ENCODE results near the gene TMEM184A.

The TMEM184A gene

DNA sequence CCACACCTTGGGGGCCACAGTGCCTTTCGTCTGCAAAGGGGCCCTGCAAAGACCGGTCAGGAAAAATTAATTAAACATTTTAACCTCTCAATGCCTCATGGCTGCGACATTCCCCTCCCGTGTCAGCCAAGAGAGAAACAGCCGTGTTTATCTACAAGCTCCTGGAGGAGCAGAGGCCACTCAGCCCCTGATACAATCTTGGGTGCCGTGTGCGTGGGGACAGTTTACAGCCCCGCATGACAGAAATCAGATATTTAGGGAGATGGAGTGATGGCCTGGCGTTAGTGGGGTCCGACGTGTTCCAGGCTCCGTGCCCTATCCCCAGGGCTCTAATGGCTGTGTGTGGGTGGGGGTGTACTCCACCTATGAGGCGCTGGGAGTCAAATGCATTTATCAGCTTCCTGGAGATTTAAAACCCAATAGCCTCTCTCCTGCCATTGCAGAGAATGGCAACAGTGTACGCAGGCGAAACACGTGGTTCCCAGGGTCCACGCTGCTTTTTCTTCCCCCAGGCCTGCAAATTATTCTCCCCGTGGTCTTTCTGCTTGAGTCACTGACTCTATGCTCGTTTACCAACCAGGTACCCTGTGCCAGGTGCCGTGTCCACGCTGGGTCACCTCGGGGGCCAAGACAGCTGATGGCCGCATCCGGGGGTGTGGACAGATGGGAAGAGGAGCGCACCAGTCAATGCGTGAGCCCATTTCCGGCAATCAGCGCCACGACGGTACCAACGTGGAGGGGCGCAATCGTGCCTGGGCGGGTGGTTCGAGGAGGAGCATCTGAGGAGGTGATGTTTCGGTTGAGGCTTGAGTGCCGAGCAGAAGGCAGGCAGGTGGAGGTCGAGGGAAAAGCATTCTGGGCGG is 40.4 kb upstream of the TMEM184A start:
- H3K36me3 ChIP-seq (ENCODE audit: control insufficient read depth, insufficient read depth, low read length) = no peaks in the 10 kb centered on the region
- H3K27ac ChIP-seq (ENCODE audit: low read depth, low read length) = no peak overlapping the region
- H3K9me3 ChIP-seq (ENCODE audit: control insufficient read depth, insufficient read depth, low read length) = no peaks in the 10 kb centered on the region
- H3K4me3 ChIP-seq (ENCODE audit: low read depth, low read length) = no peak overlapping the region
- no peak overlapping the region for H3K9ac ChIP-seq (ENCODE audit: low read depth, low read length)
- no peaks in the 10 kb centered on the region for H3K4me1 ChIP-seq (ENCODE audit: control insufficient read depth, insufficient read depth, low read length)
- H3K27me3 ChIP-seq (ENCODE audit: control insufficient read depth, insufficient read depth, low read length) = no peaks in the 10 kb centered on the region

DNA sequence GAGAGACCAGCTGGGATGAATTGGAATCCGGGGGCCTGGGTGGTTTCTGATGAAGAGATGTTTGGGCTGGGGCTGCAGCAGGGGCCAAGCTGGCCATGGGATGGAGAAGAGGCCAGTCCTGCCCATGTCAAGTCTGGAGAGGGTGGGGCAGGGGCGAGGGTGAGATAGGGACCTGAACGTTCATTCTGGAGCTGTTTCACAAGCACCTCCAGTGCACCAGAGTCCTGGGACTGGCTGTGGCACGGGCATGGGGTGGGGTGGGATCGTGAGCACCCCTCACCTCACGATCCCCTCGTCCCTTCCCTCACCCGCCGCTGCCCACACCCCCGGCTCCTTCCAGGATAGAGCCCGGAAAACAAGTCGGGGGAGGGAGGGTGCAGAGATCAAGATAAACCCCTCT is 39.6 kb upstream of the TMEM184A start:
- Histone ChIP-seq H3K4me3 (ENCODE audit: low read depth, low read length) (no peak overlapping the region), H3K9ac (ENCODE audit: low read depth, low read length) (no peak overlapping the region), H3K4me1 (ENCODE audit: control insufficient read depth, insufficient read depth, low read length) (no peaks in the 10 kb centered on the region), H3K36me3 (ENCODE audit: control insufficient read depth, insufficient read depth, low read length) (no peaks in the 10 kb centered on the region), H3K9me3 (ENCODE audit: control insufficient read depth, insufficient read depth, low read length) (no peaks in the 10 kb centered on the region), H3K27ac (ENCODE audit: low read depth, low read length) (no peak overlapping the region), H3K27me3 (ENCODE audit: control insufficient read depth, insufficient read depth, low read length) (no peaks in the 10 kb centered on the region)

DNA sequence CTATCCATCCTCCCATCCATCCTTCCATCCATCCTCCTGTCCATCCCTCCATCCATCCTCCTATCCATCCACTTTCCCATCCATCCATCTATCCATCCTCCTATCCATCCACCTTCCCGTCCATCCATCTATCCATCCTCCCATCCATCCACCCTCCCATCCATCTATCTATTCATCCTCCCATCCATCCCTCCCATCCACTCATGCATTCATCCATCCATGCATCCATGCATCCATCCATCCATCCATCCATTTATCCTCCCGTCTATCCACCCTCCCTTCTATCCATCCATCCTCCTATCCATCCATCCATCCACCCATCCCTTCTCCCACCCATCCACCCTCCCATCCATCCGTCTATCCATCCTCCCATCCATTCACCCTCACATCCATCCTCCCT is 39.0 kb upstream of the TMEM184A start:
- H3K27me3 ChIP-seq (ENCODE audit: control insufficient read depth, insufficient read depth, low read length) = no peaks in the 10 kb centered on the region
- H3K9me3 ChIP-seq (ENCODE audit: control insufficient read depth, insufficient read depth, low read length) = no peaks in the 10 kb centered on the region
- H3K4me1 ChIP-seq (ENCODE audit: control insufficient read depth, insufficient read depth, low read length) = no peaks in the 10 kb centered on the region
- H3K4me3 ChIP-seq (ENCODE audit: low read depth, low read length) = no peak overlapping the region
- H3K9ac ChIP-seq (ENCODE audit: low read depth, low read length) = no peak overlapping the region
- H3K36me3 ChIP-seq (ENCODE audit: control insufficient read depth, insufficient read depth, low read length) = no peaks in the 10 kb centered on the region
- no peak overlapping the region for H3K27ac ChIP-seq (ENCODE audit: low read depth, low read length)

DNA sequence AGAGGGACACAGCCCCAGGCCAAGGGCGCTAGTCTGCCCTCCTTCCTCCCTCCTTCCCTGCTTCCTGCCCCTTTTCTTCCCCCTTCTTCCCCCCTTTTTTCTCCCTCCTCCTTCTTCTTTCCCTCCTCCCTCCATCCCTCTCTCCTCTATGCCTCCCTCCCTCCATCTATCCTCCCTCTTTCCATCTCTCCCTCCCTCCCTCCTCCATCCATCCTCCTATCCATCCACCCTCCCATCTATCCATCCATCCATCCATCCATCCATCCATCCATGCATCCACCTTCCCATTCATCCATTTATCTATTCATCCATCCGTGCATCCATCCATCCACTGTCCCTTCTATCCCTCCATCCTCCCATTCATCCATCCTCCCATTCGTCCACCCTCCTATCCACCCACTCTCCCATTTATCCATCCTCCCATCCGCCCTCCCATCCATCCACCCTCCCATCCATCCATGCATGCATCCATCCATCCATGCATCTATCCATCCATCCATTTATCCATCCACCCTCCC is 38.0 kb upstream of the TMEM184A start:
- Histone ChIP-seq H3K27me3 (ENCODE audit: control insufficient read depth, insufficient read depth, low read length) (no peaks in the 10 kb centered on the region), H3K4me3 (ENCODE audit: low read depth, low read length) (no peak overlapping the region), H3K27ac (ENCODE audit: low read depth, low read length) (no peak overlapping the region), H3K4me1 (ENCODE audit: control insufficient read depth, insufficient read depth, low read length) (no peaks in the 10 kb centered on the region), H3K36me3 (ENCODE audit: control insufficient read depth, insufficient read depth, low read length) (no peaks in the 10 kb centered on the region), H3K9ac (ENCODE audit: low read depth, low read length) (no peak overlapping the region), H3K9me3 (ENCODE audit: control insufficient read depth, insufficient read depth, low read length) (no peaks in the 10 kb centered on the region; the same call in 1 of the 2 replicates)

DNA sequence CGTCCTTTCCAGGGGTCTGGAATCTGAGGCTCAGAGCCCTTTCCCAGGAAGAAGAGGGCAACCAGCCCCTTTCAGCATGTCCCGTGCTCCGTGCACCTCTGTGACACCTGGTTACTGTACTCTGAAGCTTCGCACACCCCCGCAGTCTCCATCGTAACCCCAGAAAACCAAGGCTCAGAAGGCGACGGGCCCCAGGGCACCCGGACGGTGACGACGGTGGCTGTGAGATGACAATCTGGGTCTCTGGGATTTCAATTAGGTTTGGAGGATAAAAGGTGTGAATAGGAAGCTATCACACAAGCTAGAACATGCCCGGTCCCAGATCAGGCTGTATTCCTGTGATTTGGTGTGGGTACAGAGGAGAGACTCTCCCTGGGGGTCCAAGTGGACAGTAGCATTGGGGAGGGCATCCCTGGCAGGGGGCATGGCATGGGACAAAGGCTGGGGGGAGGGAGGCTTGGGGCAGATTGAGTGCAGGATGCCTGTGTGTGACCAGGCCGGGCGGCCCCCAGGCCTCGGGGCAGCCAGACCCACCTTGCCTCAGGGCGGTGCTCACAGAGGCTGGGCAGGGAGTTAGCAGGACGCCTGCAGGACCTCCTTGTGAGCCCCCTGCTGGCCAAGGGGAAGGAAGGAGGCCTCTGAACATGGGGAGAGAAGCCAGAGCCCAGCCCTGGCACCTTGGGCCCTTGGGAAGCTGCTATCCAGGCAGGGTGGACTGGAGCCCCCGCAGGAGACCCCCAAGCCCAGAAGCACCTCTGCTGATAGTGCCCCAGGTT is 37.3 kb upstream of the TMEM184A start:
- Histone ChIP-seq H3K9me3 (ENCODE audit: control insufficient read depth, insufficient read depth, low read length) (no peaks in the 10 kb centered on the region; the same call in 1 of the 2 replicates), H3K27me3 (ENCODE audit: control insufficient read depth, insufficient read depth, low read length) (no peaks in the 10 kb centered on the region), H3K27ac (ENCODE audit: low read depth, low read length) (no peak overlapping the region), H3K36me3 (ENCODE audit: control insufficient read depth, insufficient read depth, low read length) (no peaks in the 10 kb centered on the region), H3K4me3 (ENCODE audit: low read depth, low read length) (no peak overlapping the region), H3K9ac (ENCODE audit: low read depth, low read length) (no peak overlapping the region), H3K4me1 (ENCODE audit: control insufficient read depth, insufficient read depth, low read length) (no peaks in the 10 kb centered on the region)

DNA sequence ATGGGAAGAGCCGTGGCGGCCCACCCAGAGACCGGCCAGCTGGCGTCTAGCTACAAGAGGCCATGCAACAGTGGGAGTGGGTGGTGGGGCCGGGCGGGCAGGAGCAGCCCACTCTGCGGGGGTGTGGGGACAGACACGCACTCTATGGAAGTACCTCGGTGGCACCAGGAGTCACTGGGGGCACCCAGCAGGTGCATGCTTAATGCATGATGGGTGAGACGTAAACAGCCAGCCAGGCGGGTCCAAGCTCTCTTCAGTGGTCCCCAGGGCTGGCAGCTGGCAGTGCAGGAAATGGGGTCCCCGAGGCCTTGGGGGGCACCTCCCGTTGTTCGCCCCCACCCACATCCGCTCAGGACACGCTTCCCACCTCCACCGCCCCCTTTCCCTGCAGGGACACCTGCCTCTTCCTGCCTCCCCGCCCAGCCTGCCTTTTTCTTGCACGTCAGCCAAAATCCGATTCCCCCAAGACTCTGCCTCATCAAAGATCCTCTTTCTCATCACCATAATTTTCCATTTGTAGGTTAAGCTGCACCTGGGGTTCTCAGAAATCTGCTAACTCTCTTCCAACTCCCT is 36.4 kb upstream of the TMEM184A start:
- H3K4me1 ChIP-seq (ENCODE audit: control insufficient read depth, insufficient read depth, low read length) = no peaks in the 10 kb centered on the region
- no peak overlapping the region for H3K27ac ChIP-seq (ENCODE audit: low read depth, low read length)
- H3K36me3 ChIP-seq (ENCODE audit: control insufficient read depth, insufficient read depth, low read length) = no peaks in the 10 kb centered on the region
- H3K27me3 ChIP-seq (ENCODE audit: control insufficient read depth, insufficient read depth, low read length) = no peaks in the 10 kb centered on the region
- no peaks in the 10 kb centered on the region; the same call in 1 of the 2 replicates for H3K9me3 ChIP-seq (ENCODE audit: control insufficient read depth, insufficient read depth, low read length)
- no peak overlapping the region for H3K4me3 ChIP-seq (ENCODE audit: low read depth, low read length)
- no peak overlapping the region for H3K9ac ChIP-seq (ENCODE audit: low read depth, low read length)

DNA sequence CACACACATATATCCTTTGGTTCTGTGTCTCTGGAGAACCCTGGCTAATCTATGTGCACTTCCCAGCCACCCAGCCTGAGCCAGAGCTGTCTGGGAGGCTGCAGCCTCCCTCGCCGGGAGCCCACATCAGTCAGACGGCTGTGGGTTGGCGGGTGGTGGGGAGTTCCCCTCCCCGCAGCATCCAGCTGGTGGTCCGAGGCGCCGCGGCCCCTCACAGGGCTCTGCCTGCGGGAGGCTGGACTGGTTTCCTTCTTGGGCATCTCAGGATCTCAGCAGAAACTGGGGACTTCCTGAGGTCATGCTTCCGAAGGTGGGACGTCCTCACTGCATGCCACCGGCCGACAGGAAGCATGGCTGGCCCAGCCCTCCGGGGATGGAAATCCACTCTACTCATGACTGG is 35.9 kb upstream of the TMEM184A start:
- H3K9ac ChIP-seq (ENCODE audit: low read depth, low read length) = no peak overlapping the region
- no peak overlapping the region for H3K4me3 ChIP-seq (ENCODE audit: low read depth, low read length)
- H3K4me1 ChIP-seq (ENCODE audit: control insufficient read depth, insufficient read depth, low read length) = no peaks in the 10 kb centered on the region

DNA sequence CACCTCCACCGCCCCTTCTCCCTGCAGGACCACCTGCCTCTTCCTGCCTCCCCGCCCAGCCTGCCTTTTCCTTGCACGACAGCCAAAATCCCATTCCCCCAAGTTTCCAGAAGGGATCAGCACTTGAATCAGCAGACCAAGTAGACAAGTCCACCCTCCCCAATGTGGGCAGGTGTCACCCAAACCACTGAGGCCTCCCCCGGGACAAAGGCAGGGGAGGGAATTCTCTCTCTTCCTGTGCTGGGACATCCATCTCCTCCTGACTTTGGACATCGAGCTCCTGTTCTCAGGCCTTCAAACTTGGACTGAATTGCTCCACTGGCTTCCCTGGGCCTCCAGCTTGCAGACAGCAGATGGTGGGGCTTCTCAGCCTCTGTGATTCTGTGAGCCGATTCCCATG is 35.4 kb upstream of the TMEM184A start:
- Histone ChIP-seq H3K9ac (ENCODE audit: low read depth, low read length) (no peak overlapping the region), H3K4me1 (ENCODE audit: control insufficient read depth, insufficient read depth, low read length) (no peaks in the 10 kb centered on the region), H3K9me3 (ENCODE audit: control insufficient read depth, insufficient read depth, low read length) (no peaks in the 10 kb centered on the region; the same call in 1 of the 2 replicates), H3K27ac (ENCODE audit: low read depth, low read length) (no peak overlapping the region), H3K4me3 (ENCODE audit: low read depth, low read length) (no peak overlapping the region), H3K36me3 (ENCODE audit: control insufficient read depth, insufficient read depth, low read length) (no peaks in the 10 kb centered on the region), H3K27me3 (ENCODE audit: control insufficient read depth, insufficient read depth, low read length) (no peaks in the 10 kb centered on the region)

More for the DNA sequence above, 35.9 kb upstream of the TMEM184A start:
- Histone ChIP-seq H3K27me3 (ENCODE audit: control insufficient read depth, insufficient read depth, low read length) (no peaks in the 10 kb centered on the region), H3K36me3 (ENCODE audit: control insufficient read depth, insufficient read depth, low read length) (no peaks in the 10 kb centered on the region), H3K9me3 (ENCODE audit: control insufficient read depth, insufficient read depth, low read length) (no peaks in the 10 kb centered on the region; the same call in 1 of the 2 replicates), H3K27ac (ENCODE audit: low read depth, low read length) (no peak overlapping the region)

DNA sequence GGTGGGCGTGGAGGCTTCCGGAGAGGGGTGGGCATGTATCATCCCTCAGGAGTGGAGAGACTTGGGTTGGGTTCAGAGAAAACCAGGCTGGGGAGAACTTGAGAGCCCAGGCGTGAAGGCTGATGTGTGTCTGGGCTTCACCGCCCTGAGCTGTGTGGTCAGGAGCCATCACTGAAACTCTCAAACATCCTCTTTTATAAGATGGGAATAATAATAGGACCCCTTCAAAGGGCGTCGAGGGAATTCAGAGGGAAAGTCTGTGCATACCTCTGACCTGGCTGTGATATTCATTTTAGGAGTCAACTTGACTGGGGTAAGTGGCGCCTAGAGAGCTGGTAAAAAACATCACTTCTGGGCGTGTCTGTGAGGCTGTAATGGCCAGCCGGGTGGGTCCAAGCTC is 34.9 kb upstream of the TMEM184A start:
- Histone ChIP-seq H3K36me3 (ENCODE audit: control insufficient read depth, insufficient read depth, low read length) (no peaks in the 10 kb centered on the region), H3K9me3 (ENCODE audit: control insufficient read depth, insufficient read depth, low read length) (no peaks in the 10 kb centered on the region; the same call in 1 of the 2 replicates), H3K27ac (ENCODE audit: low read depth, low read length) (no peak overlapping the region), H3K4me1 (ENCODE audit: control insufficient read depth, insufficient read depth, low read length) (no peaks in the 10 kb centered on the region), H3K4me3 (ENCODE audit: low read depth, low read length) (no peak overlapping the region), H3K27me3 (ENCODE audit: control insufficient read depth, insufficient read depth, low read length) (no peaks in the 10 kb centered on the region), H3K9ac (ENCODE audit: low read depth, low read length) (no peak overlapping the region)

DNA sequence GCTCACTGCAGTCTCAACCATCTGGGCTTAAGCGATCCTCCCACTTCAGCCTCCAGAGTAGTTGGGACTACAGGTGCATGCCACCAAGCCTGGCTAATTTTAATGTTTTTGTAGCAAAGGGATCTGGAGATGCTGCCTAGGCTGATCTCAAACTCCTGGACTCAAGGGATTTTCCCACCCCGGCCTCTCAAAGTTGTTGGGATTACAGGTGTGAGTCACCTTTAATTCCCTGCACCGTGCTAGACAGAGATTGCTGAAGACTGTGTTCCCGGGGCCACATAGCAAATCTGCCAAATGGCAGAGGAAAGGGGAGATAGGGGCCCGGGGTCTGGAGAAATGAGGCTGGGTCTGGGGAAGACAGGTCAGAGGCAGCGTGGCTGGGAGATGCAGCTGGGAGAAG is 34.5 kb upstream of the TMEM184A start:
- Histone ChIP-seq H3K27ac (ENCODE audit: low read depth, low read length) (no peak overlapping the region), H3K9ac (ENCODE audit: low read depth, low read length) (no peak overlapping the region), H3K27me3 (ENCODE audit: control insufficient read depth, insufficient read depth, low read length) (no peaks in the 10 kb centered on the region)

More for the DNA sequence above, 34.5 kb upstream of the TMEM184A start:
- Histone ChIP-seq H3K4me3 (ENCODE audit: low read depth, low read length) (no peak overlapping the region), H3K9me3 (ENCODE audit: control insufficient read depth, insufficient read depth, low read length) (no peaks in the 10 kb centered on the region; the same call in 1 of the 2 replicates), H3K4me1 (ENCODE audit: control insufficient read depth, insufficient read depth, low read length) (no peaks in the 10 kb centered on the region), H3K36me3 (ENCODE audit: control insufficient read depth, insufficient read depth, low read length) (no peaks in the 10 kb centered on the region)

Measured in HUES48 (cell line).